NB4 (cell line): ENCODE results near the gene IL18.
"Not testable (repeated sequence)": the region's sequence is repeated elsewhere in the genome, so short reads cannot be mapped to it uniquely, and the experiment has no call there.

ENCODE experiments used
- DNase-seq: peaks from one replicate; pipeline ENCODE4 v3.0.0; 2010; ENCODE audit warnings: low read depth
- H3K4me3 ChIP-seq: one replicate; pipeline ENCODE4 v1.5.1; 2011; ENCODE audit warnings: mild to moderate bottlenecking, low read depth, low read length, moderate library complexity
- MYC ChIP-seq: IDR thresholded peaks from 2 replicates; pipeline ENCODE4 v1.6.1; 2011; ENCODE audit warnings: low read depth, low read length
- POLR2A ChIP-seq: IDR thresholded peaks from 2 replicates; pipeline ENCODE4 v1.6.1; 2011; ENCODE audit warnings: mild to moderate bottlenecking; ENCODE audit not compliant: insufficient read length; ENCODE audit errors: extremely low read depth
- TF ChIP-seq, protein P1 (sequence below): IDR thresholded peaks from one replicate; pipeline ENCODE4 v1.5.1; 2012; ENCODE audit warnings: low read depth, low read length
- TF ChIP-seq, protein P2 (sequence below): IDR thresholded peaks from 2 replicates; pipeline ENCODE4 v1.6.1; 2011; ENCODE audit warnings: low read depth, low read length

The IL18 gene

DNA sequence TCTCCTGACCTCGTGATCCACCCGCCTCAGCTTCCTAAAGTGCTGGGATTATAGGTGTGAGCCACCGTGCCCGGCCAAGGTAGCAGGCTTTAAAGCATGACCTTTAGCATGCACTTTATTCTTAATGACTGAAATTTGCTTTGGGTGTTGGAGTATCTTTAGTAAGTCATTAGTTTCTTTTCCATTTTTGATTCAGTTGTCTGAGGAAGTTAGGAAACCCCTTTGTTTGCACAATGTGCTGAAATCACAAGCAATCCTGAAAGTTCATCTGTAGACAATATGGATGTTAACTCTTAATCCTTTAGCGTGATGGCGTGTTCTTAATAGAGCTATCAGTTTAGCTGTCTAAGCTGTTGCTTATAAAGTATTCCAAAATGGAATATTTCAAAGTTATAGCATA, 60.4 kb downstream of the IL18 start:
- no peak for TF ChIP-seq POLR2A
- no peak overlapping the region for H3K4me3 ChIP-seq
- peak; percentile 31 for DNase-seq

DNA sequence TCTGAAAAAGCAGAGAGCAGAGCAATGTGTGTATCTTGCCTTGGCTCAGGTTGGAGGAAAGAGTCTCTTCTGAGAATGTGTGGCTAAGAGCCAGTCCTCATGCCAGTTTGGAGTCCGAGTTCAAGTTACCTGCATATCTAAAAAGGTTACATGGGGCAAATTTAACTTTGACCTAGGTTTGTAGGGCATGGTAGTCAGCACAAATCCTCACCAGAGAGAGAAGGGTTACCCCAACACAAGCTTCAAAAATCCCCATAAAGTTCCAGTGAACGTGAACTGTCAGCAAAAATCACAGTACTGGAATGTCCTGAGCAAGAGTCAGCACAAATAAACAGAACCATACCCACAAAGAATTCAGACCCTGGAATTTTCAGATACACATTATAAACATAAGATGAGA, 63.4 kb downstream of the IL18 start:
- TF ChIP-seq, protein P1, sequence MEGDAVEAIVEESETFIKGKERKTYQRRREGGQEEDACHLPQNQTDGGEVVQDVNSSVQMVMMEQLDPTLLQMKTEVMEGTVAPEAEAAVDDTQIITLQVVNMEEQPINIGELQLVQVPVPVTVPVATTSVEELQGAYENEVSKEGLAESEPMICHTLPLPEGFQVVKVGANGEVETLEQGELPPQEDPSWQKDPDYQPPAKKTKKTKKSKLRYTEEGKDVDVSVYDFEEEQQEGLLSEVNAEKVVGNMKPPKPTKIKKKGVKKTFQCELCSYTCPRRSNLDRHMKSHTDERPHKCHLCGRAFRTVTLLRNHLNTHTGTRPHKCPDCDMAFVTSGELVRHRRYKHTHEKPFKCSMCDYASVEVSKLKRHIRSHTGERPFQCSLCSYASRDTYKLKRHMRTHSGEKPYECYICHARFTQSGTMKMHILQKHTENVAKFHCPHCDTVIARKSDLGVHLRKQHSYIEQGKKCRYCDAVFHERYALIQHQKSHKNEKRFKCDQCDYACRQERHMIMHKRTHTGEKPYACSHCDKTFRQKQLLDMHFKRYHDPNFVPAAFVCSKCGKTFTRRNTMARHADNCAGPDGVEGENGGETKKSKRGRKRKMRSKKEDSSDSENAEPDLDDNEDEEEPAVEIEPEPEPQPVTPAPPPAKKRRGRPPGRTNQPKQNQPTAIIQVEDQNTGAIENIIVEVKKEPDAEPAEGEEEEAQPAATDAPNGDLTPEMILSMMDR = no peak
- TF ChIP-seq, protein P2, sequence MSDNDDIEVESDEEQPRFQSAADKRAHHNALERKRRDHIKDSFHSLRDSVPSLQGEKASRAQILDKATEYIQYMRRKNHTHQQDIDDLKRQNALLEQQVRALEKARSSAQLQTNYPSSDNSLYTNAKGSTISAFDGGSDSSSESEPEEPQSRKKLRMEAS = no peak
- TF ChIP-seq POLR2A (no peak), MYC (no peak)
- no peak for DNase-seq
- no peak overlapping the region for H3K4me3 ChIP-seq

DNA sequence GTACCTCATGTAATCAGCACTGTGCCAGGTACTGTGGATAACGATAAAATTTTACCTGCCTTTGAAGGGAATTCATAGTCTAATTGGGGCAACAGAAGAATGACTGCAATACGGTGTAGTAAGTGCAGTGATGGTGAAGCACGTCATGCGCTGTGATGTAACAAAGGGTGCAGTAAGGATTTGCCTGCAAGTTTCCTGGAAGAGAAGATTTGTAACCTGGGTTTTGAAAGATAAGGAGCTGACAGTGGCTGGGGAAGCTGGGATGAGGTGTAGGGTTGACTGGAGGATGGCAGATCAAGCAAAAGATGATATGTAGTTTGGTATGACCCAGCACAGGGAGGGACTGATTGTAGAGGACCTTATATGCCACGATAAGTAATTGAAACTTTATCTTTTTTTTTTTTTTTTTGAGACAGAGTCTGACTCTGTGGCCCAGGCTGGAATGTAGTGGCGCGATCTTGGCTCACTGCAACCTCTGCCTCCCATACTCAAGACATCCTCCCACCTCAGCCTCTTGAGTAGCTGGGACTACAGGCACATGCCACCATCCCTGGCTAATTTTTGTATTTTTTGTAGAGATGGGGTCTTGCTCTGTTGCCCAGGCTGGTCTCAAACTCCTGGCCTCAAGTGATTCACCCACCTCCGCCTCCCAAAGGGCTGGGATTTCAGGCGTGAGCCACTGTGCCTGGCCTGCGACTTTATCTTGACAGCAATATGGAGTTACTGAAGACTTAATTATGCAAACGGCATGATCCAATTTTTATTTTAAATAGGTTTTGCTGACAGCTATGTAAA, 66.0 kb downstream of the IL18 start:
- no peak overlapping the region for H3K4me3 ChIP-seq
- TF ChIP-seq, protein P1 = no peak
- TF ChIP-seq MYC = no peak
- no peak for TF ChIP-seq POLR2A
- TF ChIP-seq, protein P2 = no peak
- DNase-seq = no peak

DNA sequence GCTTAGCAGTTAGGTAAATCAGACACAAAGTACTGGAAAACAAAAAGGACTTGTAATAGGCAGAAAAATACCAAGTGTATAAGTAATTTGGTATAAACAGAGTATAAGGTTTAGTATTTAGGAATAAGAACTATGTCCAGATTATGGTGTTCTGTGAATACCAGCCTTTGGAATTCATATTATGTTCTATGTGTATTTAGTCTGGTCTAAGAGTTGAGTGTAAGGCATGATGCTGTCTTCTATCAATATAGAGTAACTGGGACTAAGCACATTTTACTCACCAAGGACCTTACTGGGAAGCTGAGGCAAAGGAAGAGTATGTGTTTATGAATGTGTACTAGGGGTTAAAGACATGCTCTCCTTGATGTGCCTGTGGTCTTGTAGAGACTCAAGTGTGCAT, 67.7 kb downstream of the IL18 start:
- H3K4me3 ChIP-seq = no peak overlapping the region
- DNase-seq = no peak
- TF ChIP-seq MYC (no peak), POLR2A (no peak)
- TF ChIP-seq, protein P1 = no peak
- TF ChIP-seq, protein P2 = no peak

DNA sequence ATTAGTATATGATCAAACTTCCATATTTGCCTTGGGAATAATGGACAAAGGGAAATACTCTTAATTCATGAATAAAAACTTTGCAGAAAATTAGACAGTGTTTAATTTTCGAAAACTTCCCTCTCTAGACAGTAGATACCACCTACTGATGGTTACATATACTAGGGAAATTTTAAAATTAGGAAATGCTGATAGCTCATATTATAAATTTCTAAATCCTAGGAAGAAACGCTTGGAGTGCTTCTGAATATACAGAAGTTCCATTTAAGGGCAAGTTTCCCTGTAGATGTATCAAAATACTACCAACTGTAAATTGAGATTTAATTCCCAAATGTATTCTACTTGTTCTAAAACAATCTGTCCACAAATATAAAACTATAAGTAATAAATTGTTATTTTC, 68.6 kb downstream of the IL18 start:
- DNase-seq, H3K4me3 ChIP-seq: not testable (repeated sequence)
